Forelimb muscle (tissue), 1 donor: Measurements from ENCODE around the gene MDGA2. TPM values are rescaled to one million over a fixed set of nuclear protein-coding genes. Genes with fewer than 3 reads are reported as not detected.

Experiments used
- DNase-seq: peaks from one replicate; pipeline ENCODE4 v3.0.0-alpha.2; 2013; ENCODE audit warnings: low read depth
- polyA plus RNA-seq: library from polyadenylated mRNA; unstranded; fragments of 120-200 nt; gene quantifications from one replicate; pipeline ENCODE4 v1.2.1, GENCODE V29; 2013; ENCODE audit not compliant: insufficient read length

MDGA2 gene
- 0.11 TPM for polyA plus RNA-seq

GRCh38 chr14:47675466-47676314 is at the start of gene MDGA2:
TSS of gene MDGA2 (minus strand) at chr14:47675605.
- no peak for DNase-seq

GRCh38 chr14:47722929-47723693 is 47.7 kb upstream of the MDGA2 start:
- DNase-seq = no peak

GRCh38 chr14:47720281-47720680 is 44.9 kb upstream of the MDGA2 start:
- no peak for DNase-seq

- no peak for DNase-seq
Observed at GRCh38 chr14:47715330-47715729, 39.9 kb upstream of the MDGA2 start.

GRCh38 chr14:47710581-47710980 is 35.2 kb upstream of the MDGA2 start:
- DNase-seq = no peak

- DNase-seq = no peak
Observed at GRCh38 chr14:47705683-47706082, 30.3 kb upstream of the MDGA2 start.

- no peak for DNase-seq
Observed at GRCh38 chr14:47691829-47692228, 16.4 kb upstream of the MDGA2 start.

- DNase-seq = no peak
Observed at GRCh38 chr14:47678993-47679392, 3.6 kb upstream of the MDGA2 start.

- DNase-seq = no peak
Observed at GRCh38 chr14:47678157-47678556, 2.8 kb upstream of the MDGA2 start.

- no peak for DNase-seq
Observed at GRCh38 chr14:47676315-47676617, 861 bp upstream of the MDGA2 start.

GRCh38 chr14:47674543-47675465 is 601 bp downstream of the MDGA2 start:
- no peak for DNase-seq

GRCh38 chr14:47674148-47674542 is 1.3 kb downstream of the MDGA2 start:
- DNase-seq = no peak

- no peak for DNase-seq
Observed at GRCh38 chr14:47665337-47666134, 9.9 kb downstream of the MDGA2 start.

GRCh38 chr14:47662466-47662865 is 12.9 kb downstream of the MDGA2 start:
- no peak for DNase-seq

GRCh38 chr14:47660158-47660557 is 15.2 kb downstream of the MDGA2 start:
- no peak for DNase-seq

GRCh38 chr14:47658041-47658440 is 17.4 kb downstream of the MDGA2 start:
- DNase-seq = no peak

- no peak for DNase-seq
Observed at GRCh38 chr14:47657143-47657542, 18.3 kb downstream of the MDGA2 start.

- no peak for DNase-seq
Observed at GRCh38 chr14:47651337-47651736, 24.1 kb downstream of the MDGA2 start.

GRCh38 chr14:47637753-47638152 is 37.7 kb downstream of the MDGA2 start:
- DNase-seq = no peak

GRCh38 chr14:47626151-47627035 is 49.0 kb downstream of the MDGA2 start:
- no peak for DNase-seq
